Measurements from ENCODE around the gene CACNA2D4.

CACNA2D4 gene

DNA sequence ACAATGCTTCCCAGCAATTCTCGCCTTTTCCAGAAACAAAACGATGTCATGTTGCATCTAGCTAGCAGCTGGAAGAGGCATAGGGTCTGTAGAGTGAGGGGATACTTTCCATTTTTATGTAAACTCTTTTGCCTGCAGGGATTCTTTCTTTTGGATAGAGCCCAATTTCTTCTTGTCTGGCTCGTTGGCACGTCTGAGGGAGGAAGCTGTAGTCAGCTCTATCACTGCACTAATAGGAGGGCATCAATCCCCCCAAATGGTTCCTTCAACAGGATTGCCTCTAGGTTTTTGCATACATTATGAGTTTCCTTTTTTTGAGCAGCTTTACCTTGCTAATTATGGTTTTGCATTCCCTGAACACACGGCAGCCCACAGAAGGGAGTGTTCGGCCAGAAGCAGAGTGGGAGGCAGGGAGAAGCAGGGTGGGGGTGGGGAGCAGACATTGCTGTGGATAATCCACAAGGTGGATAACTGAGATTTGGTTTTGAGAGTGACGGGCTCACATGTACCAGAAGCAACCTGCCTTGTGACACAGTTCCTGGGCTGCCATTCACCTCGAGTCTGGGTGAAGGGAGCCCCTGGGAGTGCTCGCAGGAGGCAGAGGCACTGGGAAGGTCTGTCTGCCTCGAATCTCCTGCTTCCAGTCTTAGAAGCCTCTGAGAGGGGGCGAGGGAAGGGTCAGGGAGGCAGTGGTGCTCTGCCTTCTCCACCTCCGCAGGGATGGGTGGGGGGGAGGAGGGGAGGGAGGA lies 73.6 kb downstream of the CACNA2D4 start:
- no peak for DNase-seq (ENCODE audit: low spot score)

DNA sequence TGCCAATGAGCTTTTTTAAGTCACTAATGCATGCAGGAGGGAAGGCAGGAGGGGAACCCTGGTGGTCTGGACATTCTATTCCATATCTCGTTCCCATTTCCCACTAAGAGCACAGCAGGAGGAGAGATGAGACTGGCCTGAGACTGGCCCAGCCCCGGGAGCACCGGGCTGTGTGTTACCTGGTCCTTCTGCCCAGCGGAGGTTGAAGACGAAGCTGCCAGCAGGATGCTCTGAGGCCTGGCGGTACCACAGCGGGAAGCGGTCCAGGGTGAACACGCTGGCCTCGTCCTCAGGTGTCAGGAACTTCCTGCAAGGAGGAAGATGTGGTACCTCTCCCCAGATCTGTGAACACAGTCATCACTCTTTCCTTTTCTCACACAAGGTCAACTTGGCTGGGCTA lies 74.2 kb downstream of the CACNA2D4 start:
- no peak for DNase-seq (ENCODE audit: low spot score)

DNA sequence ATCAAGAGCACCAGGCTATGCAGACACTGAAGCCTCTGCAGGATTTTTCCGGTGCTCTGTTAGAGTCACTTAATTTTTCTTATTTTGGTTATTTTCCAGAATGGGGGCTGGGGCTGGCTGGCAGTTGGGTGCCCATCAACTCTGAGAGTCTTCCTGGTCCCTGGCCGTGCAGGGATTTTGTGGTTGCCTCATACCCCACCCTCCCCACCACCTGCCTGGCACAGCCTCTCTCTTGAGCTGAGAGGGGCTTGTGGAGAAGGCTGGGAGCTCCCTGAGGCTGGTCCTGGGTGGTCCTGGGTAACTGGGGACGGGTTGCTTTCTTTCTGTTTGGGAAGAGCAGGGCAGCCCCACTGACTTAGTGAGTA lies 74.8 kb downstream of the CACNA2D4 start:
- DNase-seq (ENCODE audit: low spot score): no peak

DNA sequence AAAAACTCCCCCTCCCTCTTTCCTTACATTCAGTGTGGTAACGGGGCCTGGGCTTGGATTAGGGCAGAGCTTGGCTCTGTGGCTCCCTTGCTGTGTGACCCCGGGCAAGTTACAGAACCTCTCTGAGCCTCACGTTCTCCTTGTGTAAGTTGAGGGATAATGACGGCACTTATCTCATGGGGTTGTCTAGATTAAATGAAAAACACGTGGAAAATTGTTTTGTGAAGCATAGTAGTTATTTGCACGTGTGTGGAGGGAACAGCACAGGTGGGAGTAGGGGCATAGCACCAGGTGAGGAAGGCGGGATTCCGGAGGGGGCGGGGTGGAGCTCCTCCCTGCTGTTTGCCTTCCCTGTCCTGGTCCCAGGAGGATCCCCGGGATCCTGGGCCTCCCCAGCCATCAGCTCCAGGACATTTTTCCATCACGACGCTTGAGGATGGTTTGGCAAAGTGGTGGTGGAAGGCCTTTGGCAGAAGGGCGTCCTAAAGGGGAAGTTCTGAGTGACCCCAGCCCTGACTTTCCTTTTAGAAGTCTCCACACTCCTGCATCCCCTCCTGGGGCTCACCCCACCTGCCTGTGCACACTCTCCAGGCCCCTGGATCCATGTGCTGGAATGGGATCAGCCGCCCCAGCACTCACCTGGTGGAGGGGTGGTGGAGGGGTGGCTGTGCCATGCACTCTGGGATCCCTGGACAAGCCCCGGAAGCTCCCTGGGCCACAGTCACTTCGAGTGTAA lies 75.4 kb downstream of the CACNA2D4 start:
- no peak for DNase-seq (ENCODE audit: low spot score)

DNA sequence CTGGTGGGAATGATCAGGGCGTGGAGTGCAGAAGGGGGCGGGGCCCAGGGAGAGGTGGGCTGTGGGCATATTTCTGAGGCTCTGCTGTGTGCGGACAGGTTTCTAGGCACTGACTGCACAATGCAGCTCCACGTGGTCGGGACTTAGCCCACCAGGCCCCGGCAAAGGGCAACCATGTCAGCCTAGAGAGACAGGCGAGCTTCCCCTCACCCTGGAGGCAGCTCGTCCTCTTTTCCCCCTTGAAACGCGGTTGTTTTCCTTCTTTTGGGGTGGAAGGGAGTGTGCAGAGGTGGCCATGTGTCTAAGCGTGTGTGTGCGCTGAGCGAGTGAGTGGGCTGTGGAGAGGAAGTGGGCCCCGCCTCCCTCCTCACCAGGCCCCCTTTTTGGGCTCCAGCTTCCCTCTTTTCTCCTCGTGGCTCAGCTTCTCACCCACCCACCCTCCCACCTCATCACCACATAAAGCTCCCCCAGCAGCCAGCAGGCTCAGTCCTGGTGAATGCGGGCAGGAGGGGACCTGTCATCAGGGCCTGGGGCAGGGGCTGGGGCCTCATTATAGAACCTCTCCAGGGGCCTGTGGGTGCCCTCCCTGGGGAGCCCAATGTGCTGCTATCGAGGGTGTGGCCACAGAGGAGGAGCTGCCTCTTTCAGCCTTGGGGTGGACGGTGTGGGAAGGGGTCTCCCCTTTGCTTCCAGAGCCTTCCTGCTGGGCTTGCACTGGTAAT lies 76.1 kb downstream of the CACNA2D4 start:
- no peak for DNase-seq (ENCODE audit: low spot score)

DNA sequence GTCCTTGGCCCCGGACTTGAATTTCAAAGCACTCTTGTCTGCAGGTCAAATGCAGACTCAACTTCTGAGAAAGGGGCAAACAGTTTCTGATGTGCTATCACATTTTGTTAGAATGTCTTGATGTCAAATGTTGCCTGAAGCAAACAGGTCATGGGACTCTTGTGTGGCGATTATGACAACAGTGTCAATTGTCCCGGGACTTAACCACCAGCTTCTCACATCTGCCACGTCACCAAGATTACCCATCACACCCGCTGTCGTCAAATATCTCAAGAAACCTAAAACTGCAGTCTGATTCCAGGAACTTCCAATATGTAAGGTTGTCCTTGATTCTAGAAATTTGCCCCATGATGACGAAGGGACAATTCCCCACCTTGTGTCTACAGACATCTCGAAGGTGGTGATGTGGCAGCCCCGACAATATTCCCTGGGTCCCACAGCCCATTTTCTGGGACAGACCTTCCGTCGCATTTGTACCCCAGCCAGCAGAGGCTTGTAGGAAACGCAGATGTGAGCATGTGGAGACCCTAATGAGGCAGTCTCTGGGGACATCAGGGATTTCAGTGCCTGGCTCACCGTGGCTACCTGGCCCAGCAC lies 76.8 kb downstream of the CACNA2D4 start:
- DNase-seq (ENCODE audit: low spot score): no peak

DNA sequence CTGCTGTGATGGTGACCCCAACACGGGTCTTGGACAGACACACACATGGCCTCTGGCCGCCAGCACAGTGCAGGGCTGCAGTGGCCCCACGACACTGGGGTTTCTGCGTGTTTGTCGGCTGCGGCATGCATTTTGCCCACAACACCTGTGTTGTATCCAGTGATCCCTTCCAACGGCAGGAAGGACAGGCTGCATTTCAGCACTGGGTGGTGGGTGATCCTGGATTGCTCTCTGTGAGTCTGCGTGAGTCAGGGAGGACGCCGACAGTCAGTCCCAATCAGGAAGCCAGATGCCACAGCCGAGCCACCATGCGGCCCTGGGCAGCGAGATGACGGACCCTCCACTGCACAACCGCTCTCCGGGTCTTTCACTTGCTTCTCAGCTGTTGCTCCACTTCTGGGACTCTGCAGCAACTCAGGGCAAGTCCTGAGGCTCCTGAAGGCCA lies 77.4 kb downstream of the CACNA2D4 start:
- no peak for DNase-seq (ENCODE audit: low spot score)

DNA sequence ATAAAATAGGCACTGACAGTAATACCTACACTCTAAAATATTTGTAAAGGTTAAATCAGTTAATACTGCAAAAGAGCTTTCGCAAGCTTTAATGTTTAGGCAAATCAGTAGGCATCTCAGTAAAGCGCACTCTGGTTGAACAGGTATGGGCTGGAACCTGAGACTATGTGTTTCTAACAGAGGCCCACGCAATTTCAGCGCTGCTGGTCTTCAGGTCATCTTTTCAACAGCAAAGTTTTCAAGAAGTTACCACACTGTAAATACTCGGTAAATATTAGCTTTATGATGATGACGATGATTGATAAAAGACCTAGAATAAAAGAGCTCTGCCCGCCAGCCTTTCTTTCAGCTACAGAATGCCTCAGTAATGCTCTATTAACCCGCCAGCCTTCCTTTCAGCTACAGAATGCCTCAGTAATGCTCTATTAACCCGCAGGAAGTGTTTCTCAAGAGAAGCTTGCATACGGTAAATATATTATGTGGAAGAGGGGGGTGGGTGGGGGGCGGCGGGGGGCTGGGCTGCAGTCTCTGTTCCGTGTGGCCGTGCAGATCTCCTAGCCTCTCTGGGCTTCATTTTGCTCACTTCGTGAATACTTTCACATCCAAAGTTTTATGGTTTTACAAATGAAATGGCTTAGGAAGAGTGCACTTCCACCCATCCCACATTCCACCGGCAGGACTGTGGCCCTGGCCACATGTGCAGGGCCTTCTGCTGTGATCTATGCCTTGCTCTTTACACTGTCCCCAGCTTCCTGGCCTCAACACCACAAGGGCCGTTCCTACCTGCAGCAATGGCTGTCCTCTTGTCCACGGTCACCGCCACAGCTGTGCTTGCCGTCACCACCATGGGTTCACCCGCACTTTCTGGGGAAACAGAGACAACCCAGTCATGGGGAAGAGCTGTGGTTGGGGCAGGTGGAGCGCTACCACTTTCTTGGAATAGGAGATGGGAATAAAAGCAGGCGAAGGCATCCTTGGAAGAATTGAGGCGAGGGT lies 78.2 kb downstream of the CACNA2D4 start:
- no peak for DNase-seq (ENCODE audit: low spot score)

DNA sequence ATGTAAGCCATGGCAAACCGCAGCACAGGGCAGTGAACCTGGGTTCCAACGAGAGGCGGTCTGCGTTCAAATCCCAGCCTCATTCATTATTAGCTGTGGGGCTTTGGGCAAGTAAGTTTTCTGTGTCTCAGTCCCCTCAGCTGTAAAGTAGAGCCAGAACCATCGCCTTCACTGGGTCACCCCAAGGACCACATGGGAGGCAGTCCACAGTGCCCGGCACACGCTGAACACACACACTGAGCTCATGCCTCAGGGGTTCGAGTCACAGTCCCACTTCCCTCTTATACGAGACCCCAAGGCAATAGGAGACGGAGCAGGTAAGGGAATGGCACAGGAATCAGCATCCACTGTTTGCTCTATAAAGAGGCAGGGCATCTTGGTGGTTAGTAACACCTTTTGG lies 79.0 kb downstream of the CACNA2D4 start:
- no peak for DNase-seq (ENCODE audit: low spot score)

DNA sequence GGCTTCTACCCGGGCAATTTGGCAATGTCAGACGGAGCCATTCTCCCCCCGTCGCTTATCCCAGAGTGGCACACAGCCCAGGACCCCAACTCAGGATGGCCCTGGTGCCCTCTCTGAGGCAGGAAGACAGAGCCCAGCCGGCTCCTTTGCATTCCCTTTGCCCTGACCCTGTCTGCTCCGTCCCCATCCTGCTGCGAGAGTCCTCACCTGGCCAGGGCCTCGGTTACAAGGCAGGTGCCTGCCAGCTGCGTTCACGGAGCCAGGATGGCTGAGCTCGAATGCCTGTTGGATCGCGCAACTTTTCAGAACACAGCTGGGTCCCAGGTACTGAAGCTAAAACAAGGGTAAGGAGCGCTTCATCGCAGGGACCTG lies 79.5 kb downstream of the CACNA2D4 start:
- no peak for DNase-seq (ENCODE audit: low spot score)

DNA sequence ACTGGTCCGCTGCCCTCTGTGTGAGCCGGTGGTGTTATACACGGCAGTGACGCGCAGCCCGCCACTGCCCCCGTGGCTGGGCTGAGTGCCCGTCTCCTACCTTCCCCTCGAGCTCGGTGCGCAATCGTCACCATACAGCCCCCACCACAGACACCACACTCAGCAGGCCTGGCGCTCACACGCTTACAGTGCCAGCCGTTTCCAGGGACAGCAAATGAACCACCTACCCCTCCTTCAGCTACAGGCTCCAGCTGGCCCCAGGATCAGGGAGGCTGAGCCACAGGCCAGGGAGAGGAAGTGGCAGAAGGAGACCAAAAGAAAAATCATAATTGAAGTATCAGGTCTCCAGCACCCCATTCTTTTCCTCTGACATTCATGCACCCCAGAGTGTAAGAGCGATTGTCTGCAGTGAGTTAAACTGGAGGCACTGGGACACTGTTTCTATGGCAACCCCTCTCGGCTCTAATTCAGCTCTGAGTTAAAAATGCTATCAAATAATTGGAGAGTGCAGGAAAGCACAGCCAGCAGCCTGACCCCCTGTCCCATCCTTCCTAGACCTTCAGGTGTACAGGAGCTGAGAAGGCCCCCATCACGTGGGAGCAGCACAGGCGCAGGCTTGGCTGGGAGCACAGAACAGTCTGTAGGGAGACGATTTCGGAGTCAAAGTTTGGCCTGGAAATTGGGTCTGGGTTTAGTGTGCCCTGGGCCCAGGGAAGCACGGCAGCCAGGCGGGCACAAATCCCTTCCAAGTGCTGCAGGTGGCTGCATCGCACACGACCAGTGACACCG lies 80.1 kb downstream of the CACNA2D4 start:
- DNase-seq (ENCODE audit: low spot score): no peak

DNA sequence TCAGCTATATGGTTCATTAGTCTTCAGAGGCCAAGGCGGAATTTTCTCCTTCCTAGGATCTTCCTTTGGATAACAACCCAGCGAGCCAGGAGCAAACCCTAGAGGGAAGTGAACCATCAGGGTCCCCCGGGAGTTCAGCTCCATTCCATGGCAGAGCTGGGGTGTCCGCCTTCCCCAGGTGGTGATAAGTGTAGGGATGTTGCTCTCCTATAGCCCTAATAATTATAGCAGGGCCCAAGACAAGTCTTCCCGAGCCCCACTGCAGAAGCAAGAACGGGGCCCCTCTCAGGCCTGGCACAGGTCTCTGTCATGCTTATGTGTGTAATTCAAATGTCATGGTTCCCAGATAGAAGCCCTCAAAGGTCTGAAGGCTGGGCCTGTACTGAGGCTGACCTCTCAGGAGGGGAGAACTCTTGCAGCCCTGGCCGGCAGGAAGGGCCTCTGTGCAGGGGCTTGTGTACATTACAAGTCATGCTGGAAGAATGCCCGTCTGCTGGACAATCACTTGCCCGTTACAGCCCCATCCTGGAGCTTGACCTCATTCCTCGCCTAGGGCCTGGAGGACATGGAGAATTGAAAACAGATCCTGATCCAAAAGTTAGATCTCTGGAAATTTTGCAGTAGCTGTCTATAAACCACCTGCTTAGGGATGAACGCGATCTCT lies 80.8 kb downstream of the CACNA2D4 start:
- DNase-seq (ENCODE audit: low spot score): no peak

DNA sequence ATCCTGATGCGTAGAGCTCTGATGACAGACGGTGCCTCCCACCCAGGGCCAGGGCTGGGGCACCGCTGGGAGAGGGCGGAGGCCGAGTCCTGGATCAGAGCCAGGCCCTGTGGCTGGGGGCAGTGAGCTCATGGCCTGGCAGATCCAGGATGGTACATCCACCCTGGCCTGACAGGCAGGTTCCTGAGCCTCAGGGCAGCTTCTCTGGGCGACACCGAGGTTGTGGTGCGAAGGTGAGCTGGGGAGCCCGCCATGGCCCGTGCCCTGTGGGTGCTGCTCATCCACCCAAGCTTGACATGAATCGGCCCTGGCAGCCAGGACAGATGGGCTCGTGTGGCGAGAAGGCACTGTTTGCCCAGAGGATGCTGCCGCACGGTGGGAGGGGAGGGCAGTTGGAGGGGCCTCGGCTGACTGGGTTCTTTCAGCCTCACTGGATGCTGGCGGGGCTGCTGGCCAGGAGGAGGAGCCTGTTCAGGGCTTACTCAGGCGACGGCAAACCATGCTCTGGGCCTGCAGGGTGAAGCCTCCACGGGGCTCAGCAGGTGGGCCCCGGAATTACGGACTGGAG lies 81.5 kb downstream of the CACNA2D4 start:
- DNase-seq (ENCODE audit: low spot score): no peak

DNA sequence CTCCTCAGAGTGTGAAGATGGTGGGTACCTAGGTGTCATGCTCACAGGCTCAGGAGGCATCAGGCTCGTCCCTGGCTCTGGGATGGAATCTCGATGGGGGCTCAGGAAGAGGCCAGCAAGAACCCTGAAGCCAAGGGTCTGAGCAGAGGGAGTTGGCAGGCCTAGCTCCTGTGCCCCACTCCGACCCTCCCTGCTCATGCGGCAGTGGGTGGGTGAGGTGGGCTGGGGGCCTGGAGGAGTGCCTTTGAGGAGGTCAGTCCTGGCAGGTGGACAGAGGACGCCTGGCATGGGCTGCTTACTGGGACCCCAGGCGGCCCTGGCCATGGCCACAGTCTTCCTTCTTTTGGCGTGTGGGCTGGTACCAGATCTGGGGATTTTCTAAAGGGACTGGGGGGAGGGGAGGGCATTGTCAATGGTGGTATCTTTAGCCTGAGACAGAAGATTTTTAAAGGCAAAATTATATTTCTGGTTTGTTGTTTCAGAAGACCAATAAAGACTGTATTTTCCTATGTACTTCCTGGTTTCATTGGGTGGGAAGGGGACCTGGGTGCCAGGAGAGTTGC lies 82.1 kb downstream of the CACNA2D4 start:
- no peak for DNase-seq (ENCODE audit: low spot score)

DNA sequence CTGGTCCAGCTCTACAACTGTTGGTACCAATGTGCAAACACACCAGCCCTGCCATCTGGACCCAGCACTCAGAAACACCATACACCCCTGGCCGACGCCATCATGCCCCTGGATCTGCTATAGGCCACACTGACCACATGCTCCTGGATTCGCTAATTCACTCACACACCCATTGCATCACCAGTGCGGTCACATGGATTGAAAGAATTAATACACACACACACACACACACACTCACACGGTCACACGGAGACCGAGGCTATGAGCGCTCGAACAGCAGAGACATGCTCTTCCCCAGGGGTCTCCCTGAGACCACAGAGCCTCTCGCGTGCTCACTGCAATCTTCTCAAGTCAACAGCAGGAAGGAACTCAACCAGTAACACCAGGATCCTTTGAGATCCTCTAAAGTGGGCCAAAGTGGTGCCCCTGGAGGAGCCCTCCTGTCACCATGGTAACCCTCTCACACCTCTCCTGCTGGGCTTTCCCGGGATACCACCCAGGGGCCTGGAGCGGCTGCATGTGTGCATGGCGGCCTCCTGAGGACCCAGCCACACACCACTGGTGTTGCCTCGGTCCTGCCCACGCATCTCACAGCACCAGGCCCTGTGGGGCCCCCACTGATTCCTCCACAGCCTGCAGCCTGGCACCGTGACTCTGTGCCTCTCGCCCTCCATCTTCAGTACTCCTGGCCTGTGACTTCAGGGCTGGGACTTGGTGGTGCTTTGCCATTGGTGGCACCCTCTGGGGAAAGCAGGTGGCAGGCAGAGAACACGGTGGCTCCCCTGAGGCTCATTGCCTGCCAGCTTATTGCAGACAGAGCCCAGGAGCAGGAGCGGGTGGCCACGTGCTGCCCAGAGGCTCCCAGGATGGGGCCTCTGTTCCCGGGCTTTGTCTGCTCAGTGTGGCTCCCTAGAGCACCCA lies 83.0 kb downstream of the CACNA2D4 start:
- no peak for DNase-seq (ENCODE audit: low spot score)

DNA sequence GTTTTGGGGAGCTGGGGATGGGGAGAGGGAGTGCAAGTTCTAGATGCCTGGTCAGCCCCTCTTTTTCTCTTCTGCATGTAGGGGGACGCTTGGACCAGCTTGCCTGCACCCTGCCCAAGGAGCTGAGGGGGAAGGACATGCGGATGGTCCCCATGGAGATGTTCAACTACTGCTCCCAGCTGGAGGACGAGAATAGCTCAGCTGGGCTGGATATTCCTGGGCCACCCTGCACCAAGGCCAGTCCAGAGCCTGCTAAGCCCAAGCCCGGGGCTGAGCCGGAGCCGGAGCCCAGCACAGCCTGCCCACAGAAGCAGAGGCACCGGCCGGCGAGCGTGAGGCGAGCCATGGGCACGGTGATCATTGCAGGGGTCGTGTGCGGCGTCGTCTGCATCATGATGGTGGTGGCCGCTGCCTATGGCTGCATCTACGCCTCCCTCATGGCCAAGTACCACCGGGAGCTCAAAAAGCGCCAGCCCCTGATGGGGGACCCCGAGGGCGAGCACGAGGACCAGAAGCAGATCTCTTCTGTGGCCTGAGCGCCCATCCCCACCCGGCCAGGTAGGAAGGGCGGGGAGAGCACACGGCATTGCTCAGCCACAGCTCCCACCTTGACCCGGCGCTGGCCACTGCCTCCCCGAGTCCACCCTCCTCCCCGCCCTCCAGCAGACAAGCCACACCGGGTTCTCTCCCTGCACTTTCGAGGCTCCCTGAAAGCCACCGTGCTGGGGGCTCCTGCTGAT lies 84.1 kb downstream of the CACNA2D4 start:
- no peak for DNase-seq (ENCODE audit: low spot score)

DNA sequence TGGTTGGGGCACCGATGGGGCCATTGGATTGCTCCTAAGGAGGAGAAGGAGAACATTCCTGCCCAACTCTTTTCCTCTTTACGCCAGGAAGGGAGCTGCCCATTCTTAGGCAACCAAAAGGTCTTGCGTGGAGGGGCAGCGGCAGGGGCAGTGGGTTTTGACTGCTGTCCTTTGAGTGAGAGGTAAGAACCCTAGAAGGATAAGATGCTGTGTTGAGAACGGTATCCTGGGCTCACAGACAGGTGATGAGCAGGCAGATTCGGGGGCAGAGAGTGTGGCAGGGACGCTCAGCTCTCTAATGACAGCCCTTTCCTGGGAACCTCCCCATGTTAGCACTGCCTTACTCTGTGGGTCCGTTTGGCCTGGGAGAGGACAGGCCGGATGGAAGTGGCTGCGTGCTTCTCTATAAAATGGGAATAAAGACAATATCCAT lies 84.8 kb downstream of the CACNA2D4 start:
- no peak for DNase-seq (ENCODE audit: low spot score)
